Stimulated activated CD4-positive, alpha-beta T cell treated with anti-CD3 and anti-CD28 coated beads, Interleukin-4, amount 100 ng/mL, for 24 hours (primary cell): ENCODE results near the gene MROH8.
"Not testable (repeated sequence)": the region's sequence is repeated elsewhere in the genome, so short reads cannot be mapped to it uniquely, and the experiment has no call there.

ENCODE experiments used
- DNase-seq: peaks from one replicate; pipeline ENCODE4 v3.0.0-alpha.2; 2020

Gene MROH8

DNA sequence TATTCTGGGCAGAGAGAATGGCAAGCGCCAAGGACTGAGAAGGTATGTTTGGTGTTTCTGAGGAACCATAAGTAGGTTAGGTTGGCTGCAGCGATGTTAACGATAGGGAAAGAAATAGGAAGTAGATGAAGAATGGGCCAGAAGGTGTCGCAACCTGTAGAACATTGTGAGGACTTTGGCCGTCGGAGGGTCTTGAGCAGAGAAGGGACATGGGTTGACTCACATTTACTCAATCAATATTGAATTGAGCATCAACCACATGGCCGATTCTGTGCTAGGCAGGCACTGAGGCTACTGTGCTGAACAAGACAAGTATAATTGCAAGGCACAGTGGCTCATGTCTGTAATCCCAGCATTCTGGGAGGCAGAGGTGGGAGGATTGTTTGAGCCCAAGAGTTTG, 27.1 kb downstream of the MROH8 start:
- no peak for DNase-seq

DNA sequence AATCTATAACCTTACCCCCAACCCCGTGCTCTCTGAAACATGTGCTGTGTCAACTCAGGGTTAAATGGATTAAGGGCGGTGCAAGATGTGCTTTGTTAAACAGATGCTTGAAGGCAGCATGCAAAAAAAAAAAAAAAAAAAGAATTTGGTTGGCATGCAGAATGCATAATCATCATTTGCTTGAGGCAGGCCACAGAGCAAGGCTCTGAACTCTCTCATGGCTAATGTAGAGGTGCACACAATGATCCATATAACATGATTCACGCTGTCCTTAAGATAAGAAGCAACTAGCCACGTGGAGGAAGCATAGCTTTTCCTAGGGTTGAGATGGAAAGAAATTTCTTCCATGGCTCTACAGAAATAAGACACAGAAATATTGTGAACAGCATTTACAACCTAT, 27.8 kb downstream of the MROH8 start:
- no peak for DNase-seq

DNA sequence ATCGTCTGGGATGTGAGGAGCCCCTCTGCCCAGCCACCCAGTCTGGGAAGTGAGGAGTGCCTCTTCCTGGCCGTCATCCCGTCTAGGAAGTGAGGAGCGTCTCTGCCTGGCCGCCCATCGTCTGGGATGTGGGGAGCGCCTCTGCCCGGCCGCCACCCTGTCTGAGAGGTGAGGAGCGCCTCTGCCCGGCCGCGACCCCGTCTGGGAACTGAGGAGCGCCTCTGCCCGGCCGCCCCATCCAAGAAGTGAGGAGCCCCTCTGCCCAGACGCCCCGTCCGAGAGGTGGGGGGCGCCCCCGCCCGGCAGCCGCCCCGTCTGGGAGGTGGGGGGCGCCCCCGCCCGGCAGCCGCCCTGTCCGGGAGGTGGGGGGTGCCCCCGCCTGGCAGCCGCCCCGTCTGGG, 28.5 kb downstream of the MROH8 start:
- not testable (repeated sequence) for DNase-seq

- no peak for DNase-seq
These were observed 32.1 kb downstream of the MROH8 start for GRCh38 chr20:37147250-37147649.

GRCh38 chr20:37144856-37145404, 34.4 kb downstream of the MROH8 start:
- DNase-seq: no peak

DNA sequence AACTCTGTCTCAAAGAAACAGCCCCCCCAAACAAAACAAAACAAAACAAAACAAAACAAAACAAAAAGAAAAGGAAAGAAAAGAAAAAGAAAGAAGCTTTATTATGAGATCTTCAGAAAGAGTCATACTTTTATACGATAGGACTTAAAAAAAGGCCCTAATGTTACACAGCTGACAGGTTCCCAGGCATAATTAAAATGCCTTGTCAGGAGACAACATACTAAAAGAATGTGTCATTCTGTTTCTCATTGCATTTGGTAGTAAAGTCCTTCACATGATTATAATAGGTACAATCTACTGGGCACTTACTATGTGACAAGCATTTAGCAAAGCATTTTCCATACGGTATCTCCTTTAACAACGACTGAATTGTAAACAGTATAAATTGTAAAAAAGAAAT, 36.6 kb downstream of the MROH8 start:
- no peak for DNase-seq

DNA sequence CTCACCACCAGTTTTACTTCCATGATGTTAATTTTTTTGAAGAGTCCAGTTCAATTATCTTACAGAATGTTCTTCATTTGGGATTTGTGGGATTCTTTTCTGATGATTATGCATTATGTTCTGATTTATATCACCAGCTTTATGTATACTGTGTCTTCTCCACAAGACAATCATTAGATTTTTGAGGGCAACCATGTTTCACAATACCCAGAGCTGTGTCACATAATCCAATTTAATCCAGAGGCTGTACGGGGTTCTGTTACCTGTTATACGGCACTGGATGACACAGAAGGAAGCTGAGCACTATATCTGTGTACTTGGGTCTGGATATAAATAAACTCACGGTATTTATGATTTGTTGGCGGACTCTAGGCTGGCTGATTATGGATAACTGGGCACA, 41.8 kb downstream of the MROH8 start:
- DNase-seq: no peak

DNA sequence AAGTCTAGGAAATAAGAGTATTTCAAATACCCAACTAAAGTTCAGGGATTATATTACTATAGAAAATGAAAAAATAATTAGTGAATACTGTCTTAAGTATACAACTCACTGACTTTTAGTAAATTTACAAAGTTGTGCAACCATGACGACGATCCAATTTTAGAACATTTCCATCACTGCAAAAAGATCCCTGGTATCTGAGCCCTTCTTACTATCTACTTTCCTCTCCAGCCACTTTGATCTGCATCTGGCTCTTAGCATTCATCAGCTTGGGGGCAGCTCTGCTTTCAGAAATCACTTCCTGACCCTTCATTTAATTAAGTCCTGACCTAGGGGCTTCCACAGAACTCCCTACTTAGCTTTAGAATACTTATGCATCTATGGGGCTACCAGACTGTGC, 45.4 kb downstream of the MROH8 start:
- DNase-seq: no peak

DNA sequence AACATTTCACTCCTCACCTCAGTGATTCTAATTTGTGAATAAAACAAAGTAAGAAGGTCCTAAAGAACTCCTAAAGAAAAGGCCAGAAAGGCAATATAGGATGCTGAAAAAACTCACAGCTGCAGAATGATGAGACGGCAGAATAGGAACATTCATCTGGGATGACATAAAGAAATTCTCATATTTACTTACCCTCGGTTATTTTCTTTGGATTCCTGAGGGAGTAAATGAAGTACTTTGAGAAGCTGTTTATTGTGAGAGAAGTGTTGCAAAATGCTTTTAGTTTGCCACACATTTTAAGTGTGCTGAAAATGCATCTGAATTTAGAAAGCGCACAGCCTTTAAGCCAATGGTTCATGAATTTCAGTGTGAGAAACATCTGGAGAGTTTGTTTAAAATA, 47.9 kb downstream of the MROH8 start:
- no peak for DNase-seq

- no peak for DNase-seq
These were observed 50.5 kb downstream of the MROH8 start for GRCh38 chr20:37128803-37129202.

DNA sequence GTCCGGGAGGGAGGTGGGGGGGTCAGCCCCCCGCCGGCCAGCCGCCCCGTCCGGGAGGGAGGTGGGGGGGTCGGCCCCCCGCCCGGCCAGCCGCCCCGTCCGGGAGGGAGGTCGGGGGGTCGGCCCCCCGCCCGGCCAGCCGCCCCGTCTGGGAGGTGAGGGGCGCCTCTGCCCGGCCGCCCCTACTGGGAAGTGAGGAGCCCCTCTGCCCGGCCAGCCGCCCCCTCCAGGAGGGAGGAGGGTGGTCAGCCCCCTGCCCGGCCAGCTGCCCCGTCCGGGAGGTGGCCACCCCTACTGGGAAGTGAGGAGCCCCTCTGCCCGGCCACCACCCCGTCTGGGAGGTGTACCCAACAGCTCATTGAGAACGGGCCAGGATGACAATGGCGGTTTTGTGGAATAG, 53.1 kb downstream of the MROH8 start:
- not testable (repeated sequence) for DNase-seq

DNA sequence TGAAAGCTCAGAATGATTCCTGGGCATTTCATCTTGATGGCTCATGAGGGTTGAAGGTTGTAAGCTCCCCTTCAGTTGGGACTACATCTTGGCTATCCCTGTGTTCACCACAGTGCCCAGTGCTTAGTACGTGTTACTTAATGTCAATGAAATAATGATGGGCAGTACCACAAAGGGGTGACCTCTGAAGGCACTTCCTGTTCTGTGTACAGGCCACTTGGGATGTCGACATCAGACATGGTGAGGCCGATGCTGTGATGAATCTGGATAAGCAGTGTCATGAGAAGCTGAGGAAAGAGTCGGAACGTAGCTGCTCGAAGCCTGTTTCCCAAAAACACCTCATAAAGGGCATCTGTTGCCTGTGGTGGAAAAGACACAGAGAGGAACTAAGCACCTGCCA, 55.9 kb downstream of the MROH8 start:
- no peak for DNase-seq

DNA sequence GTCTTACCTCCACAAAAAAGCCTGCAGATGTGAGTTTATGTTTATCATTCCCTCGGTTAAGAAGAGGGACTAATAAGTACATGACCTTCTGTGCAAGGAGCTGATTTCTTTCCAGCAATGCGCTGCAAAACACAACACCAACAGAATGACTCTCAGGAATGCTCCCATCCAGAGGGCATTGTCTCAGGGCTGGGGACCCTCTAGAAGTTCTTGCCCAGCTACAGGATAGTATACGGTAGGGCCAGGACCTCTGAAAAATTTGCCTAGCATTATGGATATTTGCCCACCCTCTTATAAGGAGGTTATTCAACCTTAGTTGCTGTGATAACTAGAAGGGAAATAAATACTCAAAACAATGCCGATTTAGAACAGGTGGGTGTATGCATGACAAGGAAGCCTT, 58.9 kb downstream of the MROH8 start:
- DNase-seq: no peak

GRCh38 chr20:37119356-37120036, 59.9 kb downstream of the MROH8 start:
- DNase-seq: no peak

DNA sequence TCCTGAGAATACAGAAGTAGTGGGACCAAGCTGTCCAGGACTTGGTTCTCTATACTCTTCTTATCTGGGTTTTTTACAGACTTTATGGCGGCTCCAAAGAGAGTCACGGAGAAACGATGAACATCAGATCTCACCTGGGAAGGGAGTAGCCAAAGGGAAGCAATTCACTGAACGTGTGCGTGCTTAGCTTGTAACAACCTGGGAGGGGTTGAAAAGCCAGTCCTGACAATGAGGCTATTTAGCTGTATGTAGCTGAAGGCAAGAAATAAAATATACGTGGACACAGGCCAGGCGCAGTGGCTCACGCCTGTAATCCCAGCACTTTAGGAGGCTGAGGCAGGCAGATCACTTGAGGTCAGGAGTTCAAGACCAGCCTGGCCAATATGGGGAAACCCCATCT, 65.3 kb downstream of the MROH8 start:
- no peak for DNase-seq

DNA sequence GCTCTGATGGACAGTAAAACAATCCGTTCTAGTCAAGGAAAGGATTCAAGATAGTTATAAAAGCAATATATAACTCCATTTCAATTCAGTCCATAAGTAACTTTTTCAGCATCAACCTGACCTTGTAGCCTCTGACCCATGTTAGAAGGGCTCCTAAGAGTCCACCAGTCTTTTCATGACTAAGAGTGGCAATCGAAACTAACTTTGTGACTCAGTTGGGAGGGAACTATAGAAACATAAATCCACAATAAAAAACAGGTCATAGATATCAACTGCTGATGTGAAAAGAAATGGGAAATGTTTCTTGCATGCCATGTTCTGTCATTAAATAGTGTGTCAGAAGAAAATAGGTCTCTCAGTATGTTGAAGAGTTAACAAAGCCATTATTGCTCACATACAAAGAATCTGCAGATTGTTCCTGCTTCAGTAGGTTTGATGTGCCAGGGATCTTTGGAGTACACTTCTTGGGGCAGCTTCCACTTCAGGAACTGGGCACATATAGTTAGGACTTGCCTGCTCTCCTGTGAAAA, 67.4 kb downstream of the MROH8 start:
- DNase-seq: no peak

GRCh38 chr20:37108676-37109075, 70.7 kb downstream of the MROH8 start:
- no peak for DNase-seq

DNA sequence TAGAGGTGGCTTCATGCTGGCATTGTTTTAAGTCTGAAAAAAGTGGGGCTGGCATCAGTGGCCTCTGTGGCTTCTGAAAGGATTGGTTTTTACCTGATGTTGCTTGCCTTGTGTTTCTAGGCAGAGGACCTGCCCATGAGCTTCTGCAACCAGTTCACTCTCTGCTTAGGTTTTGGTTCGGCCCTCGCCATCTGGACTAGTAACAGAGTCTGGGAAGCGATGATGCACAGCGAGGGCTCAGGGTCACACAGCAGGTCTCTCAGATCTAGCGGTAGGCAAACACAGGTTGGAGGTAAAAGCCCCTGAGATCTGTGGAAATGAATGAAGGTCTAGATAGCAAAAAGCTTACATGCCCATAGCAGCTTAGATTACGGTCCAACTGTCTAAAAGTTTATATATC, 76.8 kb downstream of the MROH8 start:
- no peak for DNase-seq

- no peak for DNase-seq
These were observed 82.8 kb downstream of the MROH8 start for GRCh38 chr20:37096415-37097041.

DNA sequence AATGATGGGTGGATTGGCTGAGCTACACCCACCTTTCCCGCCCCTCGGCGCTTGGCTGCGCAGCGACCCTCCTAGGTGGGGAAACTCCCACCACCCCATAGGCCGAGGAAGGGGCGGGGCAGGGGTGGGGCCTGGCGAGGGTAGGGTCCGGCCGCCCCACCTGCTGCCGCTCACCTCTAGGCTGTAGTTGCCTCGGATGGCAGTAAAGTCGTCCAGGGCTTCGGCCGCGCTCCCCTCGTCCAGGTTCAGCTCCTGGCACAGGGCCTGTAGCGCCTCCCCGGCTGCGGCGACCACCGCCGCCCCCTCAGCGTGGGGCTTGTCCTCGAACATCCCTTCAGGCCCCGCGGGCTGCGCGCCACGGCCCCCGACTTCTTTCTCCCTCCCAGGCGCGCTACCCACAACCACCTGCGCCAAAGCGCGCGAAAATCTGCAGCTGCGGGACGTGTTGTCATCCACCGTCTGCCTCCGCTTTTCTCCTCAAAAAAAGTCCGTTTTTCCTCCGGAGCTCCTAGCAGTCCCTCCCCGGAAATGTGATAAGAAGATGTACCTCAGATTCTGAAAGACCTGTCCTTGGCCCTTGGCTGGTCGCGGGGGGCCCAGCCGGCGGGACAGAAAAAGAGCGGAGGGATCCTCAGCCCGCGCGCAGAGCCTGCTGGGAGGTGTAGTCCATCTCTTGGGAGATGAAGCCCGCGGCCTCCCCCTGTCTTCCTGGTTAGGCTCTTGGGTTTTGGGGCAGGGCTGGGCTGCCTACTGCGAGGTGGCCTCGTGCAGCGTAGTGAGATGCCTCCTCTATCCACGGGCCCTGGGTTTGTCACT, 83.5 kb downstream of the MROH8 start, which contains the start of gene RBL1:
Gene RBL1 (minus strand): TSS at position 399 of the 816 bp plus-strand sequence. CDS start 69 bp downstream, at position 330.
- DNase-seq: peak; percentile 89

DNA sequence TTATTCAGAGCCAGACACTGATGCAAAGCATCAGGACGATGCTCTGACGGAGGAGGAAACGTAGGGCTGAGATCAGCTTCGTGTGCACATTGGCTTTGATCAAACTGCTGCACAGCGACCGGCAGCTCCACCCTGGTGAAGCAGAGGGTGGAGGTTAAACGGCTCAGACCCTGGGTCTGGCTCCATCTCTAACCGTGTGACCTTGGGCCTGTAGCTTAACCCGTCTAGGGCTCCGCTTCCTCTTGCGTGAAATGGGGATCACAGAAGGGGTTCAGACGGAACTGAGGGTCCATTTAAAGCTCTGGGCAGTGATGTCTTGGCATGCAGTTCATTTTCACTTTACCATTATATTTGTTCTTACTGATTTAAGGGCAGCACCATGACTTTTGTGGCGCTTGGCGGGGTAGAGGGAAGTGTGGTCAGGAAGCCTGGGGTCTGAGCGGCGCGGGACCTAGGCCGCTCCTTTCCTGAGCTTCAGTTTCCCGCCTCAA, 84.2 kb downstream of the MROH8 start:
- peak; percentile 43 for DNase-seq

DNA sequence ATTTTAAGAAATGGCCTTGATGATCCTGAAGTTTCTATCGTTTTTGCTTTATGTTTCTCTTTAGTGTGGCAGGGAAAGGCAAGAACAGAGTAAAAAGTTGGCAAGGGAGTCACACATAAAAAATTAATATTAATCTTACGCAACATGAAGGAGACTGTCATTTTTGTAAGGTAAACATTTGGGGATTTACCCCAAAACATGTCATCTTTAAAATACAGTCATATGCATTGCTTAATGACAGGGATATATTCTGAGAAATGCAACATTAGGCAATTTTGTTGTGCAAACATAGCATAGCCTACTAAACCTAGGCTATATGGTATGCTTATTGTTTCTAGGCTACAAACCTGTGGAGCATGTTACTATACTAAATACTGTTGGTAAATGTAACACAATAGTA, 88.9 kb downstream of the MROH8 start:
- DNase-seq: no peak

DNA sequence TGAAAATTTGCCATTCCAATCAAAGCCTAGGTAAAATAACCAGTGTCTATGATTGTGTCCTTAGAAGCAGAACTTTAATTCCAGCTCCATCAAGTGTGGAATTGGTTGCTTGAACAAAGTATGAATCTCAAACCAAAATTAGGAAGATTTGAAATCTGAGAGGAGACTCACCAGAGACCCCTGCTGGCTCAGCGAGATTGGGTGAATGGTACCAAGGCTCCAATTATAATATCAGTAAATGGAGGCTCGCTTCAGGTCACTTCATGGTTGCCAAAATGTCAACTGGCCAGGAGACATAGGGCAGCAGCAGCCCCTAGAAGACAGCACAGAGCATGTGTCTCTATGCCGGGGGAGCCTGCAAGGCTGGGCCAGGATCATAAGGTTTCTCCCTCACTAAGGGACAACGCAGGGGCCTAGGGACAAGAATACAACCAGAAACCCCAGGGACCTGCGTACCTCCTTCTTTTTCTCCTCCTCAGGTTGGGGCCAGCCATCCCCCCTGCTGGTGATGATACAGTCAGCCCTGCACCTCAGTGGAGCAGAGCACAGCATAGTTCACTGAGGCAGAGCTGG, 97.5 kb downstream of the MROH8 start:
- DNase-seq: peak; percentile 31
